Stomach (tissue), 4 donors: Measurements from ENCODE around the gene PDX1.
"Not testable (repeated sequence)": the region's sequence is repeated elsewhere in the genome, so short reads cannot be mapped to it uniquely, and the experiment has no call there.

Experiments
- POLR2A ChIP-seq, 4 donors: fragments of 450-650 bp; IDR thresholded peaks; one replicate each; pipeline ENCODE4 v1.6.1; 2016; ENCODE audit warnings: antibody characterized with exemption in 4 of 4, control low read depth in 2 of 4, mild to moderate bottlenecking in 1 of 4, moderate library complexity in 1 of 4
- POLR2AphosphoS5 ChIP-seq, 3 donors: sonication (generic); formaldehyde crosslinking; IDR thresholded peaks; one replicate each; pipeline ENCODE4 v1.6.1; 2016; ENCODE audit warnings: antibody characterized with exemption in 3 of 3
- TF ChIP-seq, protein P1 (sequence below), 7 experiments: fragments of 450-650 bp in 4 of 7; fragments of 200-600 bp in 3 of 7; sonication (generic) in 3 of 7; IDR thresholded peaks; one replicate each; pipeline ENCODE4 v1.5.1; 2016 to 2019; ENCODE audit warnings: antibody characterized with exemption in 7 of 7, control low read depth in 2 of 7, mild to moderate bottlenecking in 1 of 7

- TF ChIP-seq POLR2A, POLR2AphosphoS5 (IDR thresholded peaks at IDR 0.05): not testable (repeated sequence)
- TF ChIP-seq, protein P1, sequence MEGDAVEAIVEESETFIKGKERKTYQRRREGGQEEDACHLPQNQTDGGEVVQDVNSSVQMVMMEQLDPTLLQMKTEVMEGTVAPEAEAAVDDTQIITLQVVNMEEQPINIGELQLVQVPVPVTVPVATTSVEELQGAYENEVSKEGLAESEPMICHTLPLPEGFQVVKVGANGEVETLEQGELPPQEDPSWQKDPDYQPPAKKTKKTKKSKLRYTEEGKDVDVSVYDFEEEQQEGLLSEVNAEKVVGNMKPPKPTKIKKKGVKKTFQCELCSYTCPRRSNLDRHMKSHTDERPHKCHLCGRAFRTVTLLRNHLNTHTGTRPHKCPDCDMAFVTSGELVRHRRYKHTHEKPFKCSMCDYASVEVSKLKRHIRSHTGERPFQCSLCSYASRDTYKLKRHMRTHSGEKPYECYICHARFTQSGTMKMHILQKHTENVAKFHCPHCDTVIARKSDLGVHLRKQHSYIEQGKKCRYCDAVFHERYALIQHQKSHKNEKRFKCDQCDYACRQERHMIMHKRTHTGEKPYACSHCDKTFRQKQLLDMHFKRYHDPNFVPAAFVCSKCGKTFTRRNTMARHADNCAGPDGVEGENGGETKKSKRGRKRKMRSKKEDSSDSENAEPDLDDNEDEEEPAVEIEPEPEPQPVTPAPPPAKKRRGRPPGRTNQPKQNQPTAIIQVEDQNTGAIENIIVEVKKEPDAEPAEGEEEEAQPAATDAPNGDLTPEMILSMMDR (IDR thresholded peaks at IDR 0.05): not testable (repeated sequence)
Measured at GRCh38 chr13:27964206-27964605, 44.4 kb downstream of the PDX1 start.
